ENCODE measurements around the gene NCBP1. TPM values are rescaled to one million over a fixed set of nuclear protein-coding genes. Genes with fewer than 3 reads are reported as not detected.

Gene NCBP1
- total RNA-seq, 3 donors from 2014 or later = 25.0 to 33.2 (median 30.2) TPM

DNA sequence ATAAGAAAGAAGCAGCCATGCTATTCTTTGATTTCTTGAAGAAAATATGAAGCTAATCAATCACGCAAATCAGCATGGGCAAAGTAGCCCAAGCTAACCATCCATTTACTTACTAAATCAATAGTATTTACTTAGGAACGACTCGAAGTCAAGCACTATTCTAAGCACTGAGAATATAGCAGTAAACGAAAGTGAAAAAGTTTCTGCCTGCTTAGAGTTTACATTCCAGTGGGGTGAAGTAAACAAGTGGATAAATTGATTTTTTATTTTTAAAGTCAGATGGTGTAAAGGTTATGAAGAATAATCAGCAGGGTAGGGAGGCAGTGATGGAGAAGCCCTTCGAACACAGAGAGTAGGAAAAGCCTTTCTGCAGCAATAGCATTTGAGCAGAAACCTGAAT, 6.0 kb upstream of the NCBP1 start:
- intact Hi-C loops (cut with DNase I; ENCODE audit: low total_unique reads) = no loop called here
- Histone ChIP-seq H3K27ac (no peak overlapping the region), H3K9me3 (no peaks in the 10 kb centered on the region), H3K4me3 (no peak overlapping the region), H3K27me3 (no peaks in the 10 kb centered on the region), H3K36me3 (no peaks in the 10 kb centered on the region), H3K4me1 (peaks cover 0 to 7% of the 10 kb centered on the region in 2 donors)
- DNase-seq (ENCODE audit: low spot score in 2 of 2) = no peak
- TF ChIP-seq, protein P1, sequence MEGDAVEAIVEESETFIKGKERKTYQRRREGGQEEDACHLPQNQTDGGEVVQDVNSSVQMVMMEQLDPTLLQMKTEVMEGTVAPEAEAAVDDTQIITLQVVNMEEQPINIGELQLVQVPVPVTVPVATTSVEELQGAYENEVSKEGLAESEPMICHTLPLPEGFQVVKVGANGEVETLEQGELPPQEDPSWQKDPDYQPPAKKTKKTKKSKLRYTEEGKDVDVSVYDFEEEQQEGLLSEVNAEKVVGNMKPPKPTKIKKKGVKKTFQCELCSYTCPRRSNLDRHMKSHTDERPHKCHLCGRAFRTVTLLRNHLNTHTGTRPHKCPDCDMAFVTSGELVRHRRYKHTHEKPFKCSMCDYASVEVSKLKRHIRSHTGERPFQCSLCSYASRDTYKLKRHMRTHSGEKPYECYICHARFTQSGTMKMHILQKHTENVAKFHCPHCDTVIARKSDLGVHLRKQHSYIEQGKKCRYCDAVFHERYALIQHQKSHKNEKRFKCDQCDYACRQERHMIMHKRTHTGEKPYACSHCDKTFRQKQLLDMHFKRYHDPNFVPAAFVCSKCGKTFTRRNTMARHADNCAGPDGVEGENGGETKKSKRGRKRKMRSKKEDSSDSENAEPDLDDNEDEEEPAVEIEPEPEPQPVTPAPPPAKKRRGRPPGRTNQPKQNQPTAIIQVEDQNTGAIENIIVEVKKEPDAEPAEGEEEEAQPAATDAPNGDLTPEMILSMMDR (IDR thresholded peaks at IDR 0.05) = no peak
- no peak for TF ChIP-seq POLR2A (IDR thresholded peaks at IDR 0.05)

DNA sequence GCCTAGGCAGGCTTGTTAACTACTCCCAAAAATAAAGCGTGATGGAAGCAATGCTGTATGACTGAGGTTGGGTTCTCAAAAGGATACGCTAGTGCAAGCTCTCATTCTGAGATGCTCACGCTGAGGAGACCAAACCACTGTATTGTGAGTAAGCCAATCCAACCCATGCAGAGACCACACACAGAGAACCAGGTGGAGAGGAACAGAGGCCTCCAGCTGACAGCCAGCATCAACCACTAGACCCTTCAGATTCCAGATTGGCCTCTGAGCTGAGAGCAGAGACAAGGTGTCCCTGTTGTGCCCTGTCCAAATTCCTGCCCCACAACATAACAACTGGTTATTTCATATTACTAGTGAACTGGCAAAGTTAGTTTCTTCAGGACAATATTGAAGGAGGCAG, 5.0 kb upstream of the NCBP1 start:
- H3K36me3 ChIP-seq = no peaks in the 10 kb centered on the region
- H3K4me3 ChIP-seq = no peak overlapping the region
- H3K27me3 ChIP-seq = no peaks in the 10 kb centered on the region
- H3K27ac ChIP-seq = no peak overlapping the region
- no peak for DNase-seq (ENCODE audit: low spot score in 2 of 2)
- TF ChIP-seq POLR2AphosphoS5 (IDR thresholded peaks at IDR 0.05) (no peak), POLR2A (IDR thresholded peaks at IDR 0.05) (no peak)
- TF ChIP-seq, protein P1 (IDR thresholded peaks at IDR 0.05) = no peak
- H3K4me1 ChIP-seq = peaks cover 0 to 7% of the 10 kb centered on the region in 2 donors
- no peaks in the 10 kb centered on the region for H3K9me3 ChIP-seq
- intact Hi-C loops (cut with DNase I; ENCODE audit: low total_unique reads) = no loop called here

DNA sequence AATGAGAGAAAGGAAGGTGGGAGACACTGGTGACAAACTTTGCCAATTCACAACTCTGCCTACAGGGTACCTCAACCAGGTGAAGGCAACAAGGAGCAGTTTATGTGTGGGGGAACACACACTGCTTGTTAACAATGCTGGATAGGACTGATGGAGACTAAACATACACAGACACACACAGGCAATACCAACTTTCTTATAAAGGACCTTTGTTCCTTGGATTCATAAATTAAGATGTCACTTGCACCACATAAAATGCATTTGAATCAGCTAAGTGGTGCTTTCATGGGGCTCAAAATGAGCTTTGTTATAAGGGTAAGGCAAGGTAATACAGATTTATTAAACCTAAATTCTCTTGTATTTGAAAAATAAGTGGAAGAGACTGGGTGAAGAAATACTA, 4.5 kb upstream of the NCBP1 start:
- intact Hi-C loops (cut with DNase I; ENCODE audit: low total_unique reads) = no loop called here
- H3K4me3 ChIP-seq = no peak overlapping the region
- H3K27ac ChIP-seq = no peak overlapping the region
- no peak for DNase-seq (ENCODE audit: low spot score in 2 of 2)
- TF ChIP-seq POLR2AphosphoS5 (IDR thresholded peaks at IDR 0.05) (no peak), POLR2A (IDR thresholded peaks at IDR 0.05) (no peak)
- TF ChIP-seq, protein P1 (IDR thresholded peaks at IDR 0.05) = no peak
- H3K36me3 ChIP-seq = no peaks in the 10 kb centered on the region
- H3K27me3 ChIP-seq = no peaks in the 10 kb centered on the region
- H3K4me1 ChIP-seq = peaks cover 0 to 7% of the 10 kb centered on the region in 2 donors
- no peaks in the 10 kb centered on the region for H3K9me3 ChIP-seq

DNA sequence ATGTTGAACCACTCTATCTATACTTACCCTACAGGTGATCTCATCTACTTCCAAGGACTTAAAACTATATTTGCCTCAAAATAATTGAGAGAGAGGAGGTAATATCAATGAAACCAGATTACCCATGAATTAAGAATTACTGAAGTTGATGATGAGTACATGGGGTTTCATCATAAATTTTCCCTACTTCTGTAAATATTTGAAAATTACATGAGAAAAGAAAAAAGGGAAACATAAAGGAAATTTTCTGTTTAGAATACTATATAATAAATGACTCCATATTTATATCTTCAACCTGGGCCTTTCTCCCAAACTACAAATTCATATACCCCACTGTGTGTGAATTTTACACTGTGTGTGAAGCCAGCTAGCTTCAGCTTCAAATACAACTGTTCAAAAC, 3.0 kb upstream of the NCBP1 start:
- H3K4me3 ChIP-seq = no peak overlapping the region
- no peak overlapping the region for H3K27ac ChIP-seq
- H3K9me3 ChIP-seq = no peaks in the 10 kb centered on the region
- no peaks in the 10 kb centered on the region for H3K27me3 ChIP-seq
- H3K36me3 ChIP-seq = no peaks in the 10 kb centered on the region
- no peak for DNase-seq (ENCODE audit: low spot score in 2 of 2)
- TF ChIP-seq POLR2A (IDR thresholded peaks at IDR 0.05) (no peak), POLR2AphosphoS5 (IDR thresholded peaks at IDR 0.05) (no peak)
- TF ChIP-seq, protein P1 (IDR thresholded peaks at IDR 0.05) = no peak
- peaks cover 0 to 15% of the 10 kb centered on the region in 2 donors for H3K4me1 ChIP-seq
- intact Hi-C loops (cut with DNase I; ENCODE audit: low total_unique reads) = no loop called here

DNA sequence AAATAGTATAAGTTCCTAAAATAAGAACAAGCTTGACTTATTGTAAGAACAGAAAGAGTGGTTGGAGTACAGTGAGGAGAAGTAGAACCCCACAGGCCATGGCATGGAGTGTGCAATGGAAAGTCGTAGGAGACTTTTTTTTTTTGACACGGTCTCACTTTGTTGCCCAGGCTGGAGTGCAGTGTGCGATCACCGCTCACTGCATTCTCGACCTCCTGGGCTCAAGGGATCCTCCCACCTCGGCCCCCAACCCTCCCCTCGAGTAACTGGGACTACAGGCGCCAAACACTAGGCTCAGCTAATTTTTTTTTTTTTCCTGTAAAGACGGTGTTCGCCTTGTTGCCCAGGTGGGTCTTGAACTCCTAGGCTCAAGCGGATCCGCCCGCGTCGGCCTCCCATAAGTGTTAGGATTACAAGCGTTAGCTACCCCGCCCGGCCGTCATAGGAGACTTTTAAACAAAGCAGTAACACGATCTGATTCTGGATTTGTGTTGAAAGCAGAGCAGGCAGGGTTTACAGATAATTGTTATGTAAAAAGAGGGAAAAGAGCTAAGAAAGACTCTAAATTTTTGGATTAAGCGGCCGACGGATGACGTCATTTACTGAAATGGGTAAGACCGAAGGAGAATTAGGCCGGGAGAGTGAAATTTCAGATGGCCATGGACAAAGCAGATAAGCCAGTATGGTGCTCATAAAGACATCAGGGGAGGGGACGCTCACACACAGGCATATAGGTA, 1.2 kb upstream of the NCBP1 start:
- peak overlapping the region; percentile 87 to 97 (median 97) for H3K4me3 ChIP-seq
- H3K4me1 ChIP-seq = peaks cover 0 to 15% of the 10 kb centered on the region in 2 donors
- no peaks in the 10 kb centered on the region for H3K36me3 ChIP-seq
- TF ChIP-seq, protein P1 (IDR thresholded peaks at IDR 0.05) = no peak
- TF ChIP-seq POLR2A (IDR thresholded peaks at IDR 0.05) = no peak
- no peak for TF ChIP-seq POLR2AphosphoS5 (IDR thresholded peaks at IDR 0.05)
- peak overlapping the region; percentile 96 to 98 for H3K27ac ChIP-seq
- no peaks in the 10 kb centered on the region for H3K27me3 ChIP-seq
- no peaks in the 10 kb centered on the region for H3K9me3 ChIP-seq
- peak in 1 of 2 donors; percentile 41 for DNase-seq (ENCODE audit: low spot score in 2 of 2)
- intact Hi-C loops (cut with DNase I; ENCODE audit: low total_unique reads) = no loop called here

Data from breast epithelium (tissue), 4 donors.